HepG2 (cell line): ENCODE data around the gene ZFP36. TPM values are rescaled to one million over a fixed set of nuclear protein-coding genes. Genes with fewer than 3 reads are reported as not detected.

ENCODE experiments used
- ATAC-seq: fragments of 200-7000 bp; cut with Tn5 transposase; 3 replicates; pipeline ENCODE4 v1.9.1; 2020; ENCODE audit warnings: mild to moderate bottlenecking, moderate library complexity
- BruUV-seq: library from RNA; stranded (reverse); fragments of 400-500 nt; replicated peaks from 2 replicates; lab custom pipeline; 2021; lab: Mats Ljungman, UMichigan
- CTCF ChIA-PET: fragments of 300-600 bp; formaldehyde crosslinking; extraction: SDS; loops from one replicate; lab custom pipeline; 2021; ENCODE audit warnings: low total read pairs, inconsistent platforms, low intra/inter-chr PET ratio; lab: Yijun Ruan, JAX
- POLR2A ChIA-PET: fragments of 350-600 bp; sonication (Branson Sonifier 250); formaldehyde crosslinking; loops from one replicate; lab custom pipeline; 2020; ENCODE audit warnings: antibody characterized with exemption, inconsistent platforms; lab: Yijun Ruan, JAX
- DNase-seq: peaks from one replicate; pipeline ENCODE4 v3.0.0-alpha.2; 2015; ENCODE audit warnings: low spot score
- FAIRE-seq: peaks from 3 replicates; lab custom pipeline; 2011; peaks lifted over from hg19 to GRCh38; lab: Jason Lieb, UNC
- H2AFZ ChIP-seq: one replicate; pipeline ENCODE4 v1.6.1; 2011; ENCODE audit warnings: low read length, inconsistent platforms
- H3K27ac ChIP-seq: fragments of 300-600 bp; 3 replicates; pipeline ENCODE4 v1.8.0; 2011; ENCODE audit warnings: mixed run types, mild to moderate bottlenecking, mixed read lengths, low read length, inconsistent platforms; ENCODE audit not compliant: insufficient read depth; ENCODE audit errors: extremely low read length
- H3K27me3 ChIP-seq, 2 experiments: fragments of 200-600 bp in 1 of 2; 2 replicates in 1 of 2; 3 replicates in 1 of 2; pipeline versions ENCODE4 v1.6.0 to v1.8.0; 2011; ENCODE audit warnings: low read length in 2 of 2, mild to moderate bottlenecking in 2 of 2, moderate library complexity in 2 of 2, inconsistent platforms in 1 of 2; ENCODE audit not compliant: insufficient read depth in 2 of 2, control insufficient read depth in 1 of 2
- H3K36me3 ChIP-seq, 2 experiments: fragments of 200-600 bp in 1 of 2; replicated peaks in 1 of 2; 2 replicates in 1 of 2; 3 replicates in 1 of 2; pipeline versions ENCODE4 v1.5.1 to v1.8.0; 2011; ENCODE audit warnings: low read length in 2 of 2, inconsistent platforms in 1 of 2; ENCODE audit not compliant: insufficient read depth in 2 of 2, control insufficient read depth in 1 of 2
- H3K4me1 ChIP-seq: 2 replicates; pipeline ENCODE4 v1.5.1; 2012; ENCODE audit warnings: low read length, inconsistent platforms; ENCODE audit not compliant: insufficient read depth
- H3K4me2 ChIP-seq: 2 replicates; pipeline ENCODE4 v1.6.0; 2011; ENCODE audit warnings: low read depth, low read length, inconsistent platforms
- H3K4me3 ChIP-seq, 3 experiments: fragments of 200-600 bp in 1 of 3; sonication (generic), shearing (Covaris generic) in 1 of 3; replicated peaks in 1 of 3; 2 replicates each; pipeline ENCODE4 v1.5.1; 2011 to 2016; ENCODE audit warnings: low read length in 3 of 3, inconsistent platforms in 2 of 3, low read depth in 2 of 3, mild to moderate bottlenecking in 2 of 3, control low read depth in 1 of 3, mixed read lengths in 1 of 3; ENCODE audit not compliant: insufficient read depth in 1 of 3
- H3K79me2 ChIP-seq: one replicate; pipeline ENCODE4 v1.6.1; 2011; ENCODE audit warnings: low read length, inconsistent platforms; ENCODE audit not compliant: insufficient read depth
- H3K9ac ChIP-seq: 2 replicates; pipeline ENCODE4 v1.6.0; 2011; ENCODE audit warnings: mild to moderate bottlenecking, low read depth, low read length, inconsistent platforms; ENCODE audit not compliant: insufficient read depth
- H3K9me3 ChIP-seq: 2 replicates; pipeline ENCODE4 v1.5.1; 2012; ENCODE audit warnings: mild to moderate bottlenecking, low read length
- H4K20me1 ChIP-seq: 2 replicates; pipeline ENCODE4 v1.6.0; 2011; ENCODE audit warnings: inconsistent platforms, mild to moderate bottlenecking, low read length, moderate library complexity; ENCODE audit not compliant: insufficient read depth
- CREB1 ChIP-seq, 2 experiments: fragments of 450-650 bp in 1 of 2; IDR thresholded peaks; 2 replicates each; pipeline ENCODE4 v1.6.1; 2016 to 2017; ENCODE audit warnings: control low read depth in 1 of 2, mild to moderate bottlenecking in 1 of 2, missing compliant biosample characterization in 1 of 2, missing genetic modification characterization in 1 of 2
- E2F5 ChIP-seq: sonication (generic); formaldehyde crosslinking; conservative IDR thresholded peaks from 2 replicates; pipeline ENCODE4 v1.4.0; 2020; ENCODE audit warnings: missing genetic modification reagents
- HOXA5 ChIP-seq: sonication (generic); formaldehyde crosslinking; IDR thresholded peaks from 2 replicates; pipeline ENCODE4 v1.4.0; 2020; ENCODE audit warnings: missing genetic modification reagents
- RBAK ChIP-seq: sonication (generic); formaldehyde crosslinking; IDR thresholded peaks from 2 replicates; pipeline ENCODE4 v1.5.1; 2020; ENCODE audit warnings: mild to moderate bottlenecking, missing genetic modification reagents
- SNRNP70 ChIP-seq: fragments of 200-400 bp; formaldehyde crosslinking; IDR thresholded peaks from 2 replicates; pipeline ENCODE4 v1.6.1; 2017; ENCODE audit warnings: mild to moderate bottlenecking, low read depth, low read length, moderate library complexity
- TEF ChIP-seq: sonication (generic); formaldehyde crosslinking; IDR thresholded peaks from 2 replicates; pipeline ENCODE4 v1.5.0; 2020; ENCODE audit warnings: missing genetic modification reagents
- TOPORS ChIP-seq: sonication (generic); formaldehyde crosslinking; IDR thresholded peaks from 2 replicates; pipeline ENCODE4 v1.8.0; 2023; ENCODE audit warnings: mild to moderate bottlenecking, missing genetic modification reagents
- ZBTB10 ChIP-seq: sonication (generic); formaldehyde crosslinking; IDR thresholded peaks from 2 replicates; pipeline ENCODE4 v1.4.0; 2020; ENCODE audit warnings: missing genetic modification reagents, borderline replicate concordance
- ZBTB49 ChIP-seq: sonication (generic); formaldehyde crosslinking; IDR thresholded peaks from 2 replicates; pipeline ENCODE4 v1.4.0; 2020; ENCODE audit warnings: missing genetic modification reagents, borderline replicate concordance
- ZNF34 ChIP-seq: sonication (generic); formaldehyde crosslinking; IDR thresholded peaks from 2 replicates; pipeline ENCODE4 v1.4.0; 2020; ENCODE audit warnings: mild to moderate bottlenecking, missing genetic modification reagents, borderline replicate concordance
- ZNF513 ChIP-seq: sonication (generic); formaldehyde crosslinking; conservative IDR thresholded peaks from 2 replicates; pipeline ENCODE4 v1.5.0; 2020; ENCODE audit warnings: missing genetic modification reagents
- ZNF790 ChIP-seq: sonication (generic); formaldehyde crosslinking; IDR thresholded peaks from 2 replicates; pipeline ENCODE4 v1.8.0; 2022; ENCODE audit warnings: missing genetic modification reagents, mild to moderate bottlenecking, borderline replicate concordance
- ZNF83 ChIP-seq: sonication (generic); formaldehyde crosslinking; IDR thresholded peaks from 2 replicates; pipeline ENCODE4 v1.4.0; 2020; ENCODE audit warnings: missing genetic modification reagents, mild to moderate bottlenecking, borderline replicate concordance
- WGBS: methylation state at CpG from one replicate; pipeline ENCODE4 v1.1.6; 2017; ENCODE audit warnings: low lambda C conversion rate; 5-methylcytosine and 5-hydroxymethylcytosine counted together
- in situ Hi-C: cut with HindIII; loops from 2 replicates; pipeline ENCODE4 v1.10.0; 2017; ENCODE audit warnings: low pct_unique_long_range_greater_than_20kb; ENCODE audit not compliant: extremely low pct_ligation_motif_present
- intact Hi-C: fragments of 100-400 bp; cut with micrococcal nuclease; formaldehyde crosslinking; loops from one replicate; pipeline ENCODE4 v1.10.0; 2022; ENCODE audit not compliant: unreplicated experiment
- polyA plus RNA-seq, 8 experiments: library from polyadenylated mRNA; depleted of rRNA in 3 of 8; stranded (reverse) in 7 of 8; unstranded in 1 of 8; fragments of >200 nt; fragmentation: Illumina TruSeq in 4 of 8; extraction: Trizol in 4 of 8; gene quantifications; 2 replicates each; pipeline versions ENCODE4 v1.2.1 to v1.2.3, GENCODE V29; 2011 to 2016; ENCODE audit warnings: low read depth in 4 of 8, missing spikeins in 1 of 8, mixed read lengths in 1 of 8; ENCODE audit not compliant: insufficient read depth in 1 of 8
- total RNA-seq, 5 experiments: library from RNA; depleted of rRNA; stranded (reverse); fragments of >200 nt; fragmentation: Illumina TruSeq; extraction: Trizol; gene quantifications; 2 replicates each; pipeline ENCODE4 v1.2.3, GENCODE V29; 2016; ENCODE audit warnings: low read depth in 1 of 5

ZFP36 gene
- total and polyA plus RNA-seq, 2 of the 13 experiments (the other 11 are each of a cell fraction or from before 2014, with no cell fraction given): 1.4 to 1.7 TPM

- DNase-seq (no peak), ATAC-seq (no peak), FAIRE-seq (no peak)
- POLR2A ChIA-PET: interaction anchor here (0.6 to 5.8 kb wide), 7 partner anchors 8 to 565 kb away, joined by 3 to 117 read pairs (median 5); partner anchors contain the start of genes MED29, PAF1, PSMC4 and RPS16
- Histone ChIP-seq H4K20me1 (peaks cover 20% of the 10 kb centered on the region; the same call in 1 of the 2 replicates), H3K4me3 (no peak overlapping the region), H3K36me3 (peaks cover 0 to 3% of the 10 kb centered on the region in 2 experiments; a peak in 1 of 5 replicates), H3K4me2 (no peak overlapping the region; the same call in 1 of the 2 replicates), H3K9me3 (no peaks in the 10 kb centered on the region), H3K79me2 (peaks cover 28% of the 10 kb centered on the region), H3K27me3 (no peaks in the 10 kb centered on the region; a peak in 1 of 5 replicates), H3K9ac (no peak overlapping the region), H3K27ac (no peak overlapping the region), H2AFZ (no peak overlapping the region), H3K4me1 (peaks cover 57% of the 10 kb centered on the region)
- 97% methylated on average over 17 of the region's 17 CpGs for WGBS
- intact Hi-C loops: no loop called here
- in situ Hi-C loops: no loop called here
- no TSS peak for BruUV-seq
- CTCF ChIA-PET: no interaction called here
- no peak for TF ChIP-seq CREB1 (IDR thresholded peaks at IDR 0.05)
- TF ChIP-seq CREB1 (CRISPR knock-in tag; IDR thresholded peaks at IDR 0.05): no peak
- no peak for TF ChIP-seq RBAK (CRISPR knock-in tag)
- no peak for TF ChIP-seq ZBTB10 (CRISPR knock-in tag)
- TF ChIP-seq ZNF790 (CRISPR knock-in tag): no peak
- TF ChIP-seq ZNF513 (CRISPR knock-in tag): no peak
- TF ChIP-seq E2F5 (CRISPR knock-in tag): no peak
- no peak for TF ChIP-seq ZNF83 (CRISPR knock-in tag)
- no peak for TF ChIP-seq TEF (CRISPR knock-in tag)
- TF ChIP-seq TOPORS: no peak
- TF ChIP-seq ZNF34 (CRISPR knock-in tag): no peak
- TF ChIP-seq HOXA5 (CRISPR knock-in tag): no peak
- no peak for TF ChIP-seq ZBTB49 (CRISPR knock-in tag)
- no peak for TF ChIP-seq SNRNP70
Measured at GRCh38 chr19:39405261-39405957, 1.2 kb upstream of the ZFP36 start.
